Measurements from ENCODE around the gene AHRR.
A peak's percentile ranks its signal among the peaks of the same experiment; 100 is the strongest.
"Not testable (repeated sequence)": the region's sequence is repeated elsewhere in the genome, so short reads cannot be mapped to it uniquely, and the experiment has no call there.

AHRR gene

GRCh38 chr5:368183-369084 lies 46.9 kb downstream of the AHRR start:
- no peak for DNase-seq (ENCODE audit: low spot score)

GRCh38 chr5:369151-369868 lies 47.8 kb downstream of the AHRR start:
- no peak for DNase-seq (ENCODE audit: low spot score)

GRCh38 chr5:369869-370236 lies 48.3 kb downstream of the AHRR start:
- DNase-seq (ENCODE audit: low spot score): not testable (repeated sequence)

GRCh38 chr5:370311-370958 lies 48.9 kb downstream of the AHRR start:
- no peak for DNase-seq (ENCODE audit: low spot score)

- DNase-seq (ENCODE audit: low spot score): no peak
These were observed 49.7 kb downstream of the AHRR start for GRCh38 chr5:370959-371810.

DNA sequence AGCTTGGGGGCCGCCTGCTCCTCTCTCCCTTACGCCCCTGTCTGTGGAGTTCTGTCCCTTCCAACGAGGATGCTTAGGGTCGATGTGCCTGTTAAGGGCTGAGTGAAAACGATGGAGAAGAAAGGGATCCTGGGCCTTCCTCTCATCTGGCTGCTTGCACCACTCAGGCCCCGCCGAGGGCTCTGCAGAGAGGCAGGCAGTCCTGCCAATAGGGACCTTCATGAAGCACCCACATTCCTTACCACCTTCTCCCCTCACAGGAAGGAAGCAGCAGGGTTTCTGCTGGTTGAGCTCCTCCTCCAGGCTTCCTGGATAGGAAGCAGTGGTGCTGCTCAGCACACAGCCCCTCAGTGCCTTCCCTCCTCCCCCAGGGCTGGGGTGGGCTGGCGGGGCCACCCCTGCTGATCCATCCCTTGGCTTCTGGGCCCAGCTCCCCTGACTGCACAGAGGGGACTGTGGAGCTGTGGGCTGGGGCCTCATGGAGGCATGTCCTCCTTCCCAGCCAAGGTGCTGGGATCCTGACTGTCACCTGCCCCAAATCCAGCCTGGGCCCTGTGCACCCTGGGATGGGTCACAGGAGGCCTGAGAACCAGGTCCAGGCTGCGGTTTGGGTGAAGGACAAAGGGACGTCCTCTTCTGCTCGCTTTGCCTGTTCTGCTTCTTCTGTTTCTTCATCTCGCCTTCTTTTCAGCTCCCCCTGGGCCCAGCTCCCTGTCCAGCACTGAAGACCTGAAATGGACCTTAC lies 50.5 kb downstream of the AHRR start:
- no peak for DNase-seq (ENCODE audit: low spot score)

- DNase-seq (ENCODE audit: low spot score): no peak
These were observed 51.1 kb downstream of the AHRR start for GRCh38 chr5:372556-372995.

DNA sequence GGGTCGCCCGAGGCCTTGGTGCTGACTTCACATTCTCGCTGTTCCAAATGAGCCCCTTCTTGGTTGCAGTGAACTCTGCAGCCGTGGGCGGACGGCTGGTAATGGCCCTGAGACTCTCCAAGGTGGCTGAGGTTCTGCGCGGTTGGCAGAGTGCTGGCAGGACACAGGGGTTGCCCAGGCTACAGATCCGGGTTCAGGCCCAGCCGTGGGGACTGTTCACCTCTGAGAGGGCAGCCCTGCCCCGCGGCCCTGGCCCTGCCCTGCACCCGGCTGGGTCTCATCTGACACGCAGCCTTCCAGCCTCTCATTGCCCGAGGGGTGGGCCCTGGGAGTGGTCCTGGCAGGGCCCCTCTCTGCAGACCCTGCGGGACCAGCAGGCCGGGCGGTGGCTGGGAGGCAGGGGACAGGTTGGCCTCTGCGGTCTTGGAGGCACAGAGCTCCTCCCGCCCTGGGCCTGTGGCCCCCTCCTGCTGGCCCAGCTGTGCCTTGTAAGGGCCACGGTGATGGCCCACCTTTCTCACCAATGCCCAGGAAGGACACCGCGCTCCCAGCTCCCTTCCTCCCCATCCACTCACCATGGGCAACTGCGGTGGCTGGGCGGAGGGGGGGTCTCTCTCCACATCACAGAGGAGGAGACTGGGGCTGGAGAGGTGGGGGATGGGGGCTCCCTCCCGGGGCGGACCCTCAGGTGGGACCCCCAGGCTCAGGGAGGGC lies 51.6 kb downstream of the AHRR start:
- DNase-seq (ENCODE audit: low spot score): no peak

DNA sequence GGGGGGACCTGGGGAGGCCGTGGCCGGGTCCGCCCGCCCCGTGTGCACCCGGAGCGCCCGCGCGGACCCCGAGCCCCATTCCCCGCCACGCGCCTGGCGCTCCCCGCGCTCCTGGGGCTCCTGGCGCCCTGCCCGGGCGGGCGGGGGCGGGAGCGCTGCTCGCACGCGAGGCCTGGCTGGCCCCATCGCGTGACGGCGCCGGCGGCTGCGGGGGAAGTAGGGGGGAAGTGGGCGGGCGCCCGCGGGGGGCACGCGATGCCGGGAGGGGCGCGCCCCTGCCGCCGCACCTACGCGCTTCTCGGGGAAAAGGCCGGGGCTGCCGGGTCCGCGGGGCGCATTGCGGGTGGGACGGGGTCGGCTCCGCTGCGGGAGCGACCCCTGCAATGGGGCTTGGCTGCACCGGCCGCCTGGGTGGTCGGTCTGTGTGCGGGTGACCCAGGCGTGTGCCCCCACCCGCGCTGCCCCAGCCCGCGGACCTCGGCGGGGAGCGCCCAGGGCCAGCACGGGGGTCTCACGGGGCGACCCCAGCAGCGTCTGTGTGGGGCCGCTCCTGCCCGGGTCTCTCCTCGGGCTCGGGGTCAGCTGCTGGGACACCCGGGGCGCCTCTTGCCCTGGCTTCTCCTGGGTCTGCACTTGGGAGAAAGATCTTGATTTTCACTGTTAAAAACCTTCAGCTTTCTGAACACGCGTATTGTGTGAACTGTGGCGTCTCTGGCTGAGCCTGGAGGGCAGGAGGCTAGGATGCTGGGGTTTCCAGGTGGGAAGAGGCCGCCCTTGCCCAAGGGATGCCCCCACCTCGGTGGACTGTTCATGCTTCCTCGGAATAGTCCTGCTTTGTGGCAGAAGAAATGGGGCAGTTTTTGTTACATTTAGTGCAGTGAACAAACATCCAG lies 52.4 kb downstream of the AHRR start:
- peak; percentile 34 for DNase-seq (ENCODE audit: low spot score)

DNA sequence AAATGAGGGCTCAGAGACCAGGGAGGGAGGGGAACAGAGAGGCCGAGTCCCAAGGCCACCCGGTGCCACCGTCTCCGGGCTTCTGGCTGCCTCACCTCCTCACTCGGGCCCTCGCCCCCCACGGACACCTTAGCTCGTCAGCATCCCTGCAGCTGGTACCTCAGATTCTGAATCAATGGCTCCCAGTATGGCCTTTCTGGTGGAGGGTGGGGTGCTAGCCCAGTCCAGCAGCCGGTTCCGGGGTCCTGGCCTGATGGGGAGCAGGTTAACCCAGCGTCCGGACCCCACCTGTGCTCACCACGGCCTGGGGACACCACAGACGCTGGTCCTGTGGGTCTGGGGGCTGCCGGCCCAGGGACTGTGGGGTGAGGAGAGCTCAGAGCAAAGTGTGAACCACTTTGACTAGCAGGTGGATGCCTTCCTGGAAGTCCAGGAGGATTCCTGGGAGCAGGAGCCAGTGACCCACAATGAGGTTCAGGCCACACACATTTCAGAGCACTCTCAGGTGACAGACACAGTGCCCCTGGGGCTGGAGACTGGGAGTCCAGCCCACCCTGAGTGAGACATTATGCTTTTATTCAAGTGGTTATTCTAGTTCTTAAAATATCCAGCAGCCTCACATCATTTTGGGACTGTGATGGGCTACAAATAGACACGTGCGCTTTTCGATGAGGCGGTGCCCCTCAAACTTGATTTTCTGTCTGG lies 53.3 kb downstream of the AHRR start:
- no peak for DNase-seq (ENCODE audit: low spot score)

- no peak for DNase-seq (ENCODE audit: low spot score)
These were observed 53.9 kb downstream of the AHRR start for GRCh38 chr5:375336-375920.

DNA sequence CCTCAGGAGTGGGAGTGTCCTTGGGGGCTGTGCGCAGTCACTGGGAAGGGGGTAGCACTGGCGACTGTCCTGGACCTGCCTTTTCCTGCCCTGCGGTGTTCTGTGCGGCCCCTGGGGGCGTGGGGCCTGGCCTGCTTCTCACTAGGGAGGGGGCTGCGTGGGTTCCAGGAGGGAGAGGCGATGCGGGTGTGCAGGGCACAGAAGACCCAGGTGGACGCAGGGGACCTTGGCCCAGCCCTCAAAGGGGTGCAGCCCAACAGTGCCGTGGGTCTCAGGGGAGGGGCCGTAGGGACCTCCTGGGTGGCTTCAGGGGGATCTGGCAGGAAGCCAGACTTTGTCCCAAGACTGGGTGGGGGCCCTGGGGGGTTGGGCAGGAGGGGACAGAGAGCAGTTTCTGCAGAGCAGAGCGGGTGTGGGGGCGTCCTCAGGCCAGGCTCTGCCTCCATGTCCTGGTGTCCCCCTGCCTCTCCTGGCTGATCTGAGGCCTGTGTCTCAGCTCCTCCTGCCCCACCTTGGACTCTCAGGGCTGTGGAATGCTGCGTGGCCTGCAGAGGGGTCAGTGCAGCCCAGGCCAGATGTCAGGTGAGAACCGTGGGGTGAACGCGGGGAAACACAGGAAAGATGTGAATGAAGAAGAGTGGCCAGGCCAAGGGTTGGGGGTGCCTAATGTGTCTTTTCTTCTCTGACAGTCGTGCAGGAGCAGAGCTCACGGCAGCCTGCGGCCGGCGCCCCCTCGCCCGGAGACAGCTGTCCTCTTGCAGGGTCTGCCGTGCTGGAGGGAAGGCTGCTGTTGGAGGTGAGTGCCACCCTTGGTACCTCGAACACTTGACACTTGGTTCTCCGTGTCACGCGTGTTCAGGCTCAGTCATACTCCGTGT lies 54.6 kb downstream of the AHRR start:
- DNase-seq (ENCODE audit: low spot score): no peak

DNA sequence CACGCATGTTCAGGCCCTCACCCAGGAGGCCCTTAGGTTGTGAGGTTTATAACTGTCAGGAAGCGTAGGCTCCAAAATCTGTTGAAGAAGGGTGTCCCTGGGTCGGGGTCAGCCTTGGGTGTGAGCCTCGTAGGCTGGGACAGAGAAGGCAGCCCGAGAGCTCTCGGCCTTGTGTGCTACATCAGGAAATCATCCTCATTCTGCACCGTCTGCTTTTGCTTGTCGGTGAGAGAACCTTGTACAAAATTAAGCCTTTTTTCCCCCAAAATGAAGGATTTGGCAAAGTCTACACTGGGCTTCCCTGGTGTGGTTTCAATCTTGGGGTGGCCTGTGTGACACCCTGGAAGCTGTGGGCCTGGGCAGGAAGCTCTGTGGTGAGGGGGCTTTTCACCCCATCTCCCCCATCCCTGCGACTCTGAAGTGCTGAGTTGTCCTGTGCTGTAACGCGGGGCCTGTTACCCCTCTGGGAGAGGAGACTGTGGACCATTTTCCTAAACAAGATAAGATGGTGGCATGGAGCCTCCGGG lies 55.3 kb downstream of the AHRR start:
- no peak for DNase-seq (ENCODE audit: low spot score)

DNA sequence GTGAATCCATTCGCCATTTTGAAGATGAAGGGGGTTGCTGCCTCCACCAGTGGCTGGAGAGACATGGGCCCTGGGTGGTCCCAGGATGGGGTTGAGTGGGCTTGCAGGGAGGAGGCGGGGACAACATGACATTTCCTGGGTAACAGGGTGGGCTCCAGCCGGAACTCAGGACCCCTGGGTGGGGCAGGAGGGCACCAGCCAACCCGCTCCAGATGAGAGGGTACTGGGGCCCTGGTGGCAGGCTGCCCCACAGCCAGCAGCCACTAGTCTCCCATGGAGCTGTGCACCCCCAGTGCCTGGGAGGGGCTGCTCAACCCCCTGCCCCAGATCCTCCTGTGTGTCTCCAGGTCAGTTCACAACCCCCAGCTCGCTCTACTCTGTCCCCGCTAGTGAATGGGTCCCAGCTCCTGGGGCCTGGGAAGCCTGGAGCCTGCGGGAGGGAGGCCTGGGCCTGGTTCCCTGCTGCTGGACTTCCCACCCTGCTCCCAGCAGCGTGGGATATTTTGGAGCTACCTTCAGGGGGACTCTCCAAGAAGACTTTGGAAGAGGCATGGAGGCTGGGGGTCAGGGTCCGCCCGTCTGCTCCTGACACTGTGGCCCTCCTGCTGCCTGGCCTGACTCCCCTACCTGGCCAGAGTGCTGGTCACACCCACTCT lies 55.9 kb downstream of the AHRR start:
- no peak for DNase-seq (ENCODE audit: low spot score)

GRCh38 chr5:378301-378891 lies 56.9 kb downstream of the AHRR start:
- no peak for DNase-seq (ENCODE audit: low spot score)
